Activated T-cell treated with anti-CD3 and anti-CD28 coated beads for 48 hours (primary cell): ENCODE data around the gene CBX8.

Experiments used
- DNase-seq: peaks from one replicate; pipeline ENCODE4 v3.0.0-alpha.2; 2020; ENCODE audit warnings: low read depth

CBX8 gene

GRCh38 chr17:79804856-79805696 is 8.2 kb upstream of the CBX8 start:
- DNase-seq, result no peak

GRCh38 chr17:79803997-79804855 is 7.3 kb upstream of the CBX8 start:
- DNase-seq, result peak; percentile 62

- DNase-seq, result no peak
Measured at GRCh38 chr17:79803421-79803996, 6.6 kb upstream of the CBX8 start.

GRCh38 chr17:79802736-79803420 is 6.0 kb upstream of the CBX8 start:
- no peak for DNase-seq

GRCh38 chr17:79802039-79802735 is 5.3 kb upstream of the CBX8 start:
- DNase-seq, result no peak

- no peak for DNase-seq
Measured at GRCh38 chr17:79801156-79802038, 4.5 kb upstream of the CBX8 start.

- no peak for DNase-seq
Measured at GRCh38 chr17:79800325-79801155, 3.7 kb upstream of the CBX8 start.

GRCh38 chr17:79799538-79800324 is 2.9 kb upstream of the CBX8 start:
- no peak for DNase-seq

- DNase-seq, result no peak
Measured at GRCh38 chr17:79799174-79799537, 2.3 kb upstream of the CBX8 start.

GRCh38 chr17:79798299-79799173 is 1.7 kb upstream of the CBX8 start:
- no peak for DNase-seq

- no peak for DNase-seq
Measured at GRCh38 chr17:79797492-79798298, 818 bp upstream of the CBX8 start.

- DNase-seq, result no peak
Measured at GRCh38 chr17:79796444-79796762, 474 bp downstream of the CBX8 start.

GRCh38 chr17:79795795-79796443 is 958 bp downstream of the CBX8 start:
- no peak for DNase-seq

- DNase-seq, result no peak
Measured at GRCh38 chr17:79794659-79795511, 2.0 kb downstream of the CBX8 start.

GRCh38 chr17:79793924-79794304 is 3.0 kb downstream of the CBX8 start:
- no peak for DNase-seq
